Measurements from ENCODE around the gene FNDC3A.
"Not testable (repeated sequence)": the region's sequence is repeated elsewhere in the genome, so short reads cannot be mapped to it uniquely, and the experiment has no call there.

FNDC3A gene

GRCh38 chr13:49134305-49134704, 158.6 kb downstream of the FNDC3A start:
- DNase-seq (ENCODE audit: low read depth), result no peak

DNA sequence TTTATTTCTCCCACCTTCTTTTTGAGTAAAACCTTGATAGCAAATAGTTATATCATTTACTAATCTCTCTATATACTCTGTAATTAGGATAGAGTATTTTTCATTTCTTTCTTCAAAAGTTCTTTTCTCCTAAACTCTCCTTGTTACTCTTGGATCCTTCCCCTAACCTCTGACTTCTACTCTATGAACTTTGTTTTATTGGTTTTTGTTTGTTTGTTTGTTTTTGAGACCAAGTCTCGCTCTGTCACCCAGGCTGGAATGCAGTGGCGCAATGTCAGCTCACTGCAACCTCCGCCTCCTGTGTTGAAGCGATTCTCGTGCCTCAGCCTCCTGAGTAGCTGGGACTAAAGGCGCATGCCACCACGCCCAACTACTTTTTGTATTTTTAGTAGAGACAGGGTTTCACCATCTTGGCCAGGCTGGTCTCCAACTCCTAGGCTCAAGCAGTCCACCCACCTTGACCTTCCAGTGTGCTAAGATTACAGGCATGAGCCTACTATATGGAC, 161.5 kb downstream of the FNDC3A start:
- not testable (repeated sequence) for DNase-seq (ENCODE audit: low read depth)

- no peak for DNase-seq (ENCODE audit: low read depth)
Measured at GRCh38 chr13:49140910-49141611, 165.3 kb downstream of the FNDC3A start.

DNA sequence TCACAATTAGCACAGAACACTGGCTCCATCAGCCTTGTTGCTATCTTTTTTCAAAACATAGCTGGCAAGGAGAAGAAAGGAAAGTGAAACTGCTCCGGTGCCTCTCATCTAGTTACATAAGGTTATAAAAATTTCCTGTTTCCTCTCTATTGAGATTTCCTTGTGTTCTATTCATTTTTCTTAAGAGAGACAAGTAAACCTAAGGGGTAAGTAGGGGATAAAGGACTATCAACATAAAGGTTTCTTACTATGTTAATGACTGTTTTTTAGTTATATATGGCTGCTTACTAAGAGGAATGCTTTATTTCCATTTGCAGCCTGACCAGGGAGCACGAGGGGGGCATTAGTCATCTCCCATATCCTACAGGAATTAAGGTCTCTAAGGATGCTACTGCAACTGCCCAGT, 171.2 kb downstream of the FNDC3A start:
- no peak for DNase-seq (ENCODE audit: low read depth)

- no peak for DNase-seq (ENCODE audit: low read depth)
Measured at GRCh38 chr13:49148405-49148804, 172.7 kb downstream of the FNDC3A start.

GRCh38 chr13:49157955-49158584, 182.4 kb downstream of the FNDC3A start:
- not testable (repeated sequence) for DNase-seq (ENCODE audit: low read depth)

- not testable (repeated sequence) for DNase-seq (ENCODE audit: low read depth)
Measured at GRCh38 chr13:49163162-49163561, 187.4 kb downstream of the FNDC3A start.

- DNase-seq (ENCODE audit: low read depth), result no peak
Measured at GRCh38 chr13:49164712-49165111, 189.0 kb downstream of the FNDC3A start.

DNA sequence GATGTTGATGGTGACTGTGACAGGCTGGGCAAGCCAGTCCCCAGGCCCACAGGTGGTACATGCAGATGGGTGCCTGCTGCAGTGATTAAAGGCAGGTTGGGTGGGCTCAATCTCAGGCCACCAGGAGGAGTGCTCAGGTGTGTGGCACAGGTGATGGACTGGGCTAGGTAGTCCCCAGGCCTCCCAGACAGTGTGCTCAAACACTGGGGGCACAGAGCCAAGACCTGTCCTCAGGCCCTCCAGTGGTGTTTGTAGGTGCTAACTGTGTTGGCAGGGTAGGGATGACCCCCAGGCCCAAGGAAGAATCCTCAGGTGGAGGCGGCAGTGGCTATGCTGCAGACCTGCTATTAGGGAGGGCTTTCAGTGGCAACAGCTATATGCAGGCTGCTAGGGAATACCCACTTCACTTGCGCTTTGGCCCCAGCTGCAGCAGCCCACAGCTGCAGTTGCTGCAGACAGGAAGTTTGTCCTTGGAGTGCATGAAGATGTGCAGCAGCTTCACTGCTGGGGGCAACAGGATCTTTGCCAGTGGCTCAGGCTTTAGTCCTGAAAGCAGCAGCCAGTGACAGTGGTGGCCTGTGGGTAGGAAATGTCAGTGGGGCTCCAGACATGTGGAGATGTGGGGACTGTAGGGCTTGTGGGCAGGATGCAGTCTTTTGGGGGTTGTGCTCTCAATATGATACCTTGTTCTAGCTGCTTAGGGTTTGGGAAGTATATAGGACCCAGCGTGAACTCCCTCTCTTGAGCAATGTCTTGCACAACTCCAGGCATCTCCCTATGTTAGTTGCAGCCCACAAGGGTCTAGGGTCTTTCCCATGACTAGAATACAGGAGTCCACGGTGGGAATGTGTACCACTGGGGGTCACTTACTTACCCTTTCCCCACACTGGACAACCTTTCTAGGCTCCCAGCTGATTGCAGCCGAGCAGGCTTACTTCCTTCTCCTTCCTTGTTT, 190.4 kb downstream of the FNDC3A start:
- DNase-seq (ENCODE audit: low read depth), result no peak

DNA sequence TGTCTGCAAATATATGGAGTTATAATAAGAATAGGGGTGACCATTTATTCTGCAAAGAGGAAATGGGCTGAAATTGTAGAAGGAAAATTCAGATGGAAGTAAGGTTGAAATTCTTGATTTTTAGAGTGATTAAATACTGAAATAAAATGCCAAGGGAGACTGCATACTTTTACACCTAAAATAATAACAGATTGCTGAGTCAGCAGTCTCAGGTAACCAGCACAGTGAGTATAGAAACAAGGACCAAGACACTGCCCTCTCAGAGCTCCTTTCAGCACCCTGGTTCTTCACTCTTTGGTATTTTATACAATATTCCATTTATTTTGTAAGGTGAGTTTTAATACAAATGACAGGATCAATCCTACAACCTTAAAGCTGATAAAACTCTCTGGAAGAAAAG, 195.6 kb downstream of the FNDC3A start:
- no peak for DNase-seq (ENCODE audit: low read depth)

DNA sequence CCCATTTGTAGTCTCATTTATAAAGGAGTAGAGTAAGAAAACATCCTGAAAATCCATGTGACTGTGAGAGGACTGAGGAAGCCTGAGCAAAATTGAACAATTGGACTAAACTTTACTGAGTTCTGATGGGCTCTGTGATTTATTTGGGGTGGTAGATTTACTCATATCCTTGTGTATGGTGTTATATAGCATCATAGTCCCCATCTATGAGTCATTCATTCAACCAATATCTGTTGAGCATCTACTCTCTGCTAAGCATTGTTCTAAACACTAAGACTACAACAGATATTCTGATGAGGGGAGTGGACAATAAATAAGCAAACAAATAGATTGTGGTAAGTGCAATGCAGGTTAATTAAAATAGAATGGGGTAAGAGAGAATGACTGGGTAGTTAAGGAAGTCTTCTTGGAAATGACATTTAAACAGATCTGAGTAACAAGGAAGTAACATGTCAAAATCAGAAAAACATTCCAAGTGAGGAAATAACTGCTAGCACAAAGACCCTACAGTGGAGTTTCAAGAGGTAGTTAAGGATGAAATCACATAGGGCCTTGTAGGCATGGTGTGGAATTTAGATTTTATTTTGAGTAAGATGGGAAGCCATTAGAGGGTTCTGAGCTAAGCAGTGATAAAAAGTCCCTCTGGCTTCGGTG, 208.1 kb downstream of the FNDC3A start:
- DNase-seq (ENCODE audit: low read depth), result no peak

DNA sequence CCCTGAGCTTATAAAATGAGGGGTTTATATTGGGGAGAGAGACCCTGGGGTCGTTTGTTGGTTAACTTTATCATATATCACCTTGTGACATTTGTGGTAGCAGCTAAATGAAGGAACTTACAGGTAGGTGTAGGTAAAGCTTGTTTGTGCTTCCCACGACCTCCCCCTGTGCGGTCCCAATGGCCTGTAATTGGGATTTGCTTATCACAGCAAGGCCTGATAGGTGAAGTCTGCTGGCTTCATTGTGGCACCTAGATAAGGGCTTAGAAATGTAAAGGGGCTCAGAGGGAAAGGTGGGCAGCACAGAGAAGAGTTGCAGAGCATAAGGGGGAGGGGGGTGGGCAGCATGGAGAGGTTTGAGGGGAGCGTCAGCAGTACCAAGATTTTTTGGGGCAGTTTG, 208.9 kb downstream of the FNDC3A start:
- no peak for DNase-seq (ENCODE audit: low read depth)

DNA sequence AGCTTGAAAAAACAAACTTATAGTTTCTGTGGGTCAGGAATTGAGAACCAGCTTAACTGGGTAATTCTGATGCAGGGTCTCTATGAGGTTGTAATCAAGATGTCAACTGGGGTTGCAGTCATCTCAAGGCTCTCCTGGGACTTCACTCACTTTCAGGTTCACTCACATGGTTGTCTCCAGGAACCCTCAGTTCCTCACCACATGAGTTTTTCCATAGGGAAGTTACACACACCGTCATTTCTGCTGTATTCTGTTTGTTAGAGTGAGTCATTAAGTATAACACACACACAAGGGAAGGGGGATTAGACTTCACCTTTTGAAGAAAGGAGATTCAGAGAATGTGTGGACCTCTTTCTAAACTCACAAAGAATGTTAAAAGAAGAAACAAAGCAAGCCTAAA, 209.6 kb downstream of the FNDC3A start:
- no peak for DNase-seq (ENCODE audit: low read depth)

DNA sequence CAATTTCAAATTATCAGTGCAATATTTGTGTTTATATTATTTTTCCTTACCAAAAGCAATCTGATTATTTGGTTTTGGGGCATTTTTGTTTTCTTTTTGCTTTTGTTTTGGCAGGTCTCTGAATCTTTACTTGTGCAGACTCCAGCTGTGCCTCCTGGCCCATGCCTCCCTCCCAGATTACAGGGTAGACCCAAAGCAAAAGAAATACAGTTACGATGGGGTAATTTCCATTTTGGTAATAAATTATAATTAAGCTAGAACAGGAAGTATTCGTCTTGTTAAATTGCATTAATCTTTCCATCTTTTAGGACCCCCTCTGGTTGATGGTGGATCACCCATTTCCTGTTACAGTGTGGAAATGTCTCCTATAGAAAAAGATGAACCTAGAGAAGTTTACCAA, 215.2 kb downstream of the FNDC3A start:
- no peak for DNase-seq (ENCODE audit: low read depth)

DNA sequence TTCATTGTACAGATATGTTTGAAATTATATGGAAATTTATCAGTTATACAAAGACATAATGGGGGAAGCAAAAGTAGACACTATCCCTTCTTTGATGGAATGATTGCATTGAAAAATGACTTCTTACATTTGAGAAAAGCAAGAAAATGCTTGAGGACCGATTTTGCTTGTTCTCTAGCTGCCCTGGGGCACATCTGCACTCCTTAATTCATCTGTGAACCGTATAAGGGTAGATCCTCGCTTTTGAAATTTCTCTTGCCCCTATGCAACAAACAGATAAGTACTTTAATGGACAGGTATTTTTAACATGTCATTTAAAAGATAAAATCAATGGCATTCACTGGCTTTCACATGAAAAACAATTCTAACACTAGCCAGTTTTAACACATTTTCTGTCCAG, 230.9 kb downstream of the FNDC3A start:
- no peak for DNase-seq (ENCODE audit: low read depth)

- DNase-seq (ENCODE audit: low read depth), result no peak
Measured at GRCh38 chr13:49208619-49209018, 232.9 kb downstream of the FNDC3A start.

DNA sequence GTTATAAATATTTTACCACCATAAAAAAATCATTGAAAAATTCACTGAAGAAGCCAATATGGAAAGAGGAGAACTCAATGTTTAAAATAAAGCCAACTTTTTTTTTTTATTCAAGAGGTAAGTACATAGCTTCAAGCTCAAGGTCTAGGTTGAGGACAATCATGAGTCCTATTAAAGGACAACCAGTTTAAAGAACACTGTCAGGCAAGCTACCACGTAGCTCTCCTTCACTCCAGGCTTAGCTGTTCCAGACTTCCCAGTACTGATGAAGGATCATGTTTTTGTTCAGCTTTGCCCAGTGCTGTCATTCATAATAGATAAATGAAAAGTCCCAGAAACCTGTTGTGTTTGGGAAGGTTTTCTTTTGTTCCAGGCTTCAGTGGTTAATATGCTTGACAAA, 234.4 kb downstream of the FNDC3A start:
- DNase-seq (ENCODE audit: low read depth), result no peak

DNA sequence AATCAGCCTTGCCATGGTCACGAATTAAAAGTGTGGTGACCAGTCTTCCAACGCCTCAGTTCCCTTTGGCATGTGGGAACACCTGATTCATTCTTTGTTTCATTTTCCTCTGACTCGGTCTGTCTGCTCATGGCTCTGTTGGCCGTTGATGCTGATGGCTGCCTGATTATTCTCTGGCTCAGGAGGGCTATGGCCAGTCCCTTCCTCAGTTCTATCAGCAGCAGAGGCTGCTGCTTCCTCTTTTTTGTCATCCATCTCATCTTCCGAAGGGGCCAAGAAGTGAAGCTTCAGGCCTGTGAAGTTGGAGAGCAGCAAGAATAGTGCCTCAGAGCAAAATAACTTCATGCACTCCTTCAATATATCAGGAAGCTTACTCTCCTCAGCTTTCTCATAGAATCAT, 235.0 kb downstream of the FNDC3A start:
- DNase-seq (ENCODE audit: low read depth), result no peak

GRCh38 chr13:49213539-49213938, 237.8 kb downstream of the FNDC3A start:
- DNase-seq (ENCODE audit: low read depth), result no peak

DNA sequence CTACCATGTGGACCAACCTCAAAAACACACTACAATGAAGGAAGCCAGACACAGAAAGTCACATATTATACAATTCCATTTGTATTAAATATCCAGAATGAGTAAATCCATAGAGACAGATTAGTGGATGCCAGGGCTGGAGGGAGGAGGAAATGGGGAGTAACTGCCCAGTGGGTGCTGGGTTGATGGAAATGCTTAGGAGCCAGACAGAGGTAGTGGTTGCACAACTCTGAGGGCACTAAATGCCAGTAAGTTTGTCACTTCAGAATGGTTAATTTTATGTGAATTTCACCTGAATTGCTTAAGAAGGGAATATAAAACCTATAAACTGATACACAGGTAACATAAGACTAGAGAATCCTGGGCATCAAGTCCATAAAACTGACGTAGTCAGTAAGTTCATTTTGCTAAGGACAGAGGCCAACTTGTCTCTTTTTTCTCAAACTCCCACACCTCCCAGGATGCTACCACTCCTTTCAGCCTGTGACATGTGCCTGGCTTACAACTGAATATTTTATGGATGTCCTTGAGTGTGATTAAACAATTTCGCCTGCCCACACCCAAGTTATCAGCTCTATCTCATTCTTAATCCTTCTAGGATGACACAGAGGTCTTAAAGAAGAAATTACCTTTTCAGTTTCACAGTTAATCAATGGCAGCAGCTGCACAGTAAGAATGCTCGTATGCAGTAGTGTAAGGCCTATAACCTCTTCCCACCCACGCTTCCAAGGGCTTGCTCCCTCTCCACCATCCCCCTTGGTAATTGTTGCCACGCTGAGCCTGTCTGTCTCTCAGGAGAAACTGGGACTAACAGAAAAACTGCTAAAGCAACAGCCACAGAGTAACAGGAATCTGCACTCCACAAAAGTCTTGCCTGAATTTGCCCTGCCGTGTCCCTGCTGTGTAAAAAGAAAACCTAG, 238.5 kb downstream of the FNDC3A start:
- no peak for DNase-seq (ENCODE audit: low read depth)

- no peak for DNase-seq (ENCODE audit: low read depth)
Measured at GRCh38 chr13:49214917-49215376, 239.2 kb downstream of the FNDC3A start.

Measured in T-helper 22 cell (primary cell).